ENCODE results near the gene PAX2.

The PAX2 gene

GRCh38 chr10:100825325-100825875 lies 80.0 kb downstream of the PAX2 start:
- DNase-seq = no peak

- no peak for DNase-seq
Measured at GRCh38 chr10:100826031-100826651, 80.8 kb downstream of the PAX2 start.

- DNase-seq = no peak
Measured at GRCh38 chr10:100826661-100826982, 81.2 kb downstream of the PAX2 start.

GRCh38 chr10:100826983-100827818 lies 81.8 kb downstream of the PAX2 start:
- no peak for DNase-seq

GRCh38 chr10:100827819-100828737 lies 82.7 kb downstream of the PAX2 start:
- no peak for DNase-seq

GRCh38 chr10:100828738-100829096 lies 83.3 kb downstream of the PAX2 start:
- peak; percentile 33 for DNase-seq

- peak; percentile 33 for DNase-seq
Measured at GRCh38 chr10:100829097-100829870, 83.9 kb downstream of the PAX2 start.

GRCh38 chr10:100829933-100830727 lies 84.7 kb downstream of the PAX2 start:
- DNase-seq = no peak

- DNase-seq = no peak
Measured at GRCh38 chr10:100830728-100831111, 85.3 kb downstream of the PAX2 start.

- no peak for DNase-seq
Measured at GRCh38 chr10:100831742-100832141, 86.4 kb downstream of the PAX2 start.

GRCh38 chr10:100835810-100836209 lies 90.4 kb downstream of the PAX2 start:
- DNase-seq = no peak

- peak; percentile 45 for DNase-seq
Measured at GRCh38 chr10:100836891-100837290, 91.5 kb downstream of the PAX2 start.

GRCh38 chr10:100837300-100837699 lies 91.9 kb downstream of the PAX2 start:
- DNase-seq = no peak

GRCh38 chr10:100838986-100839385 lies 93.6 kb downstream of the PAX2 start:
- DNase-seq = no peak

- no peak for DNase-seq
Measured at GRCh38 chr10:100841528-100841927, 96.1 kb downstream of the PAX2 start.

GRCh38 chr10:100847440-100847839 lies 102.1 kb downstream of the PAX2 start:
- DNase-seq = no peak

GRCh38 chr10:100848770-100849169 lies 103.4 kb downstream of the PAX2 start:
- no peak for DNase-seq

- DNase-seq = no peak
Measured at GRCh38 chr10:100858261-100858660, 112.9 kb downstream of the PAX2 start.

GRCh38 chr10:100858747-100859483 lies 113.5 kb downstream of the PAX2 start:
- DNase-seq = no peak

- no peak for DNase-seq
Measured at GRCh38 chr10:100859484-100859763, 114.0 kb downstream of the PAX2 start.

GRCh38 chr10:100863433-100863832 lies 118.1 kb downstream of the PAX2 start:
- no peak for DNase-seq

Data from NCI-H1694 (cell line).